ENCODE results near the gene CARS1. TPM values are rescaled to one million over a fixed set of nuclear protein-coding genes. Genes with fewer than 3 reads are reported as not detected.
A peak's percentile ranks its signal among the peaks of the same experiment; 100 is the strongest.

Gene CARS1
- total and polyA plus RNA-seq, 5 donors from 2014 or later: 39.6 to 58.0 (median 42.9) TPM

GRCh38 chr11:3037040-3037944 lies 19.9 kb downstream of the CARS1 start:
- H3K9me3 Mint-ChIP-seq: no peaks in the 10 kb centered on the region
- H3K4me3 Mint-ChIP-seq: peak overlapping the region in 1 of 4 donors; percentile 45
- Histone ChIP-seq H3K9me3 (ENCODE audit: control insufficient read depth in 2 of 2, low read length in 2 of 2) (no peaks in the 10 kb centered on the region), H3K4me3 (ENCODE audit: low read depth, low read length) (no peak overlapping the region), H3K4me1 (ENCODE audit: control insufficient read depth, insufficient read depth, low read length, poor library complexity, severe bottlenecking) (no peaks in the 10 kb centered on the region), H3K27ac (ENCODE audit: insufficient read depth, low read length, poor library complexity, severe bottlenecking) (no peak overlapping the region), H3K36me3 (ENCODE audit: control insufficient read depth, insufficient read depth, low read length) (peaks cover 89% of the 10 kb centered on the region), H3K27me3 (ENCODE audit: control insufficient read depth, insufficient read depth, low read length) (no peaks in the 10 kb centered on the region)
- DNase-seq: peak; percentile 20 to 57 (median 26)
- ATAC-seq (ENCODE audit: low read depth in 2 of 2): peak; percentile 57 to 65
- H3K27me3 Mint-ChIP-seq: no peaks in the 10 kb centered on the region
- H3K27ac Mint-ChIP-seq: no peak overlapping the region
- peaks cover 0 to 31% (median 6%) of the 10 kb centered on the region in 4 donors for H3K4me1 Mint-ChIP-seq
- peaks cover 45% of the 10 kb centered on the region for H3K36me3 Mint-ChIP-seq

- Mint-ChIP-seq H3K4me3 (no peak overlapping the region), H3K36me3 (peaks cover 46% of the 10 kb centered on the region), H3K27me3 (no peaks in the 10 kb centered on the region), H3K4me1 (peaks cover 0 to 34% (median 7%) of the 10 kb centered on the region in 4 donors), H3K27ac (peak overlapping the region in 2 of 3 donors; percentile 14 to 28), H3K9me3 (no peaks in the 10 kb centered on the region)
- H3K27ac ChIP-seq (ENCODE audit: insufficient read depth, low read length, poor library complexity, severe bottlenecking): no peak overlapping the region
- ATAC-seq (ENCODE audit: low read depth in 2 of 2): no peak
- H3K4me1 ChIP-seq (ENCODE audit: control insufficient read depth, insufficient read depth, low read length, poor library complexity, severe bottlenecking): no peaks in the 10 kb centered on the region
- H3K27me3 ChIP-seq (ENCODE audit: control insufficient read depth, insufficient read depth, low read length): no peaks in the 10 kb centered on the region
- DNase-seq: no peak
- H3K9me3 ChIP-seq (ENCODE audit: control insufficient read depth in 2 of 2, low read length in 2 of 2): no peaks in the 10 kb centered on the region
- peaks cover 86% of the 10 kb centered on the region for H3K36me3 ChIP-seq (ENCODE audit: control insufficient read depth, insufficient read depth, low read length)
- no peak overlapping the region for H3K4me3 ChIP-seq (ENCODE audit: low read depth, low read length)
These were observed 20.8 kb downstream of the CARS1 start for GRCh38 chr11:3036419-3036818.

GRCh38 chr11:3035333-3035732 lies 21.9 kb downstream of the CARS1 start:
- Mint-ChIP-seq H3K27me3 (no peaks in the 10 kb centered on the region), H3K4me1 (peaks cover 0 to 37% (median 13%) of the 10 kb centered on the region in 4 donors), H3K27ac (peak overlapping the region in 1 of 3 donors; percentile 74), H3K36me3 (peaks cover 53% of the 10 kb centered on the region), H3K9me3 (no peaks in the 10 kb centered on the region), H3K4me3 (no peak overlapping the region)
- ATAC-seq (ENCODE audit: low read depth in 2 of 2): no peak
- H3K4me3 ChIP-seq (ENCODE audit: low read depth, low read length): no peak overlapping the region
- H3K36me3 ChIP-seq (ENCODE audit: control insufficient read depth, insufficient read depth, low read length): peaks cover 83% of the 10 kb centered on the region
- H3K27ac ChIP-seq (ENCODE audit: insufficient read depth, low read length, poor library complexity, severe bottlenecking): no peak overlapping the region
- H3K4me1 ChIP-seq (ENCODE audit: control insufficient read depth, insufficient read depth, low read length, poor library complexity, severe bottlenecking): no peaks in the 10 kb centered on the region
- no peaks in the 10 kb centered on the region for H3K9me3 ChIP-seq (ENCODE audit: control insufficient read depth in 2 of 2, low read length in 2 of 2)
- no peaks in the 10 kb centered on the region for H3K27me3 ChIP-seq (ENCODE audit: control insufficient read depth, insufficient read depth, low read length)
- DNase-seq: no peak

GRCh38 chr11:3030289-3031070 lies 26.7 kb downstream of the CARS1 start:
- Mint-ChIP-seq H3K9me3 (no peaks in the 10 kb centered on the region), H3K4me3 (no peak overlapping the region), H3K36me3 (peaks cover 50% of the 10 kb centered on the region), H3K27me3 (no peaks in the 10 kb centered on the region), H3K4me1 (peaks cover 0 to 17% (median 12%) of the 10 kb centered on the region in 4 donors), H3K27ac (peak overlapping the region in 1 of 3 donors; percentile 0)
- Histone ChIP-seq H3K4me1 (ENCODE audit: control insufficient read depth, insufficient read depth, low read length, poor library complexity, severe bottlenecking) (no peaks in the 10 kb centered on the region), H3K27me3 (ENCODE audit: control insufficient read depth, insufficient read depth, low read length) (no peaks in the 10 kb centered on the region), H3K27ac (ENCODE audit: insufficient read depth, low read length, poor library complexity, severe bottlenecking) (no peak overlapping the region), H3K36me3 (ENCODE audit: control insufficient read depth, insufficient read depth, low read length) (peaks cover 77% of the 10 kb centered on the region), H3K9me3 (ENCODE audit: control insufficient read depth in 2 of 2, low read length in 2 of 2) (no peaks in the 10 kb centered on the region), H3K4me3 (ENCODE audit: low read depth, low read length) (no peak overlapping the region)
- no peak for DNase-seq
- no peak for ATAC-seq (ENCODE audit: low read depth in 2 of 2)

GRCh38 chr11:3028813-3029212 lies 28.4 kb downstream of the CARS1 start:
- H3K27ac Mint-ChIP-seq: no peak overlapping the region
- H3K4me1 Mint-ChIP-seq: peaks cover 0 to 14% (median 12%) of the 10 kb centered on the region in 4 donors
- DNase-seq (no peak), ATAC-seq (ENCODE audit: low read depth in 2 of 2) (no peak)
- H3K27me3 ChIP-seq (ENCODE audit: control insufficient read depth, insufficient read depth, low read length): no peaks in the 10 kb centered on the region
- no peak overlapping the region for H3K4me3 ChIP-seq (ENCODE audit: low read depth, low read length)
- H3K36me3 ChIP-seq (ENCODE audit: control insufficient read depth, insufficient read depth, low read length): peaks cover 76% of the 10 kb centered on the region
- peaks cover 46% of the 10 kb centered on the region for H3K36me3 Mint-ChIP-seq
- H3K9me3 ChIP-seq (ENCODE audit: control insufficient read depth in 2 of 2, low read length in 2 of 2): no peaks in the 10 kb centered on the region
- no peak overlapping the region for H3K27ac ChIP-seq (ENCODE audit: insufficient read depth, low read length, poor library complexity, severe bottlenecking)
- no peaks in the 10 kb centered on the region for H3K4me1 ChIP-seq (ENCODE audit: control insufficient read depth, insufficient read depth, low read length, poor library complexity, severe bottlenecking)
- H3K4me3 Mint-ChIP-seq: peak overlapping the region in 1 of 4 donors; percentile 27
- H3K27me3 Mint-ChIP-seq: no peaks in the 10 kb centered on the region
- no peaks in the 10 kb centered on the region for H3K9me3 Mint-ChIP-seq

GRCh38 chr11:3026803-3027202 lies 30.4 kb downstream of the CARS1 start:
- Histone ChIP-seq H3K27me3 (ENCODE audit: control insufficient read depth, insufficient read depth, low read length) (no peaks in the 10 kb centered on the region), H3K4me1 (ENCODE audit: control insufficient read depth, insufficient read depth, low read length, poor library complexity, severe bottlenecking) (no peaks in the 10 kb centered on the region), H3K9me3 (ENCODE audit: control insufficient read depth in 2 of 2, low read length in 2 of 2) (no peaks in the 10 kb centered on the region), H3K27ac (ENCODE audit: insufficient read depth, low read length, poor library complexity, severe bottlenecking) (no peak overlapping the region), H3K36me3 (ENCODE audit: control insufficient read depth, insufficient read depth, low read length) (peaks cover 59% of the 10 kb centered on the region), H3K4me3 (ENCODE audit: low read depth, low read length) (no peak overlapping the region)
- peaks cover 53% of the 10 kb centered on the region for H3K36me3 Mint-ChIP-seq
- no peak overlapping the region for H3K4me3 Mint-ChIP-seq
- H3K27me3 Mint-ChIP-seq: no peaks in the 10 kb centered on the region
- no peak overlapping the region for H3K27ac Mint-ChIP-seq
- peaks cover 5 to 26% (median 25%) of the 10 kb centered on the region in 4 donors for H3K4me1 Mint-ChIP-seq
- no peaks in the 10 kb centered on the region for H3K9me3 Mint-ChIP-seq
- DNase-seq (no peak), ATAC-seq (ENCODE audit: low read depth in 2 of 2) (no peak)

- Mint-ChIP-seq H3K4me3 (no peak overlapping the region), H3K9me3 (no peaks in the 10 kb centered on the region), H3K27me3 (no peaks in the 10 kb centered on the region), H3K27ac (peak overlapping the region in 1 of 3 donors; percentile 43), H3K36me3 (peaks cover 25% of the 10 kb centered on the region), H3K4me1 (peaks cover 5 to 34% (median 23%) of the 10 kb centered on the region in 4 donors)
- ATAC-seq (ENCODE audit: low read depth in 2 of 2) (no peak), DNase-seq (no peak)
- Histone ChIP-seq H3K27ac (ENCODE audit: insufficient read depth, low read length, poor library complexity, severe bottlenecking) (no peak overlapping the region), H3K4me1 (ENCODE audit: control insufficient read depth, insufficient read depth, low read length, poor library complexity, severe bottlenecking) (peaks cover 4% of the 10 kb centered on the region), H3K27me3 (ENCODE audit: control insufficient read depth, insufficient read depth, low read length) (no peaks in the 10 kb centered on the region), H3K9me3 (ENCODE audit: control insufficient read depth in 2 of 2, low read length in 2 of 2) (no peaks in the 10 kb centered on the region), H3K4me3 (ENCODE audit: low read depth, low read length) (no peak overlapping the region), H3K36me3 (ENCODE audit: control insufficient read depth, insufficient read depth, low read length) (peaks cover 54% of the 10 kb centered on the region)
These were observed 34.2 kb downstream of the CARS1 start for GRCh38 chr11:3022982-3023381.
